GM20000 (cell line): ENCODE data around the gene RNU7-1.

Experiments used
- DNase-seq: peaks from one replicate; pipeline ENCODE4 v3.0.0; 2012; ENCODE audit warnings: low spot score
- TF ChIP-seq, protein P1 (sequence below): IDR thresholded peaks from 2 replicates; pipeline ENCODE4 v1.5.1; 2012; ENCODE audit warnings: mild to moderate bottlenecking, control low read depth; ENCODE audit errors: extremely low read depth, missing control alignments

RNU7-1 gene

DNA sequence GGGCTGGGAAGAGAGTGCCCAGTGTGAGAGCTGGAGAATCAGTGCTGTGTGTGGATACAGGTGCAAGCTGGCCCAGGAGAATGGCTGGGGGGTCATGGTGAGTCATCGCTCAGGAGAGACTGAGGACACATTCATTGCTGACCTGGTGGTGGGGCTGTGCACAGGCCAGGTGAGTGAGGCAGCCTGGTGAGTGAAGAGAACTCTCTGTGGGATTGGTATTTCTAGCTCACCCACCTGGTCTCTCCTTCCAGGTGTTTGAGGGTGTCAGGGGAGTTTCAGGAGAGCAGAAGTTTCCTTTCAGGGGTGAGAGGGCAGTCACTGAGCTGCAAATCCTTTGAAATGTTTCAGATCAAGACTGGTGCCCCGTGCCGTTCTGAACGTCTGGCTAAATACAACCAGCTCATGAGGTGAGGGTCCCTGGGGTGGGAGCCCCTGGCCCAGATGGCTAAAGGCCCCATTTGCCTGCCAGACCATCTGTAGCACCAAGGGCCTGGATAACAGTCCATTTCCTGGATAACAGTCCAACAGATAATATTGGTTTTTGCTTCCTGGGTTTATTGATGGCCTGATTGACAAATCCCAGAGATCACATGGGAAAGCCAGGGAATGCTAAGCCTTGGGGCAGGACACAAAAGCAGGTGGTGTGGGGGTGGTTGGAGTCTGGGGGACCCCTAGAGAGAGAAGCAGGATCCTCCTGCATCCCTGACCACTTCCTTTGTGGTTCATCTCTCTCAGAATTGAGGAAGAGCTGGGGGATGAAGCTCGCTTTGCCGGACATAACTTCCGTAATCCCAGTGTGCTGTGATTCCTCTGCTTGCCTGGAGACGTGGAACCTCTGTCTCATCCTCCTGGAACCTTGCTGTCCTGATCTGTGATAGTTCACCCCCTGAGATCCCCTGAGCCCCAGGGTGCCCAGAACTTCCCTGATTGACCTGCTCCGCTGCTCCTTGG lies 21.3 kb upstream of the RNU7-1 start:
- TF ChIP-seq, protein P1, sequence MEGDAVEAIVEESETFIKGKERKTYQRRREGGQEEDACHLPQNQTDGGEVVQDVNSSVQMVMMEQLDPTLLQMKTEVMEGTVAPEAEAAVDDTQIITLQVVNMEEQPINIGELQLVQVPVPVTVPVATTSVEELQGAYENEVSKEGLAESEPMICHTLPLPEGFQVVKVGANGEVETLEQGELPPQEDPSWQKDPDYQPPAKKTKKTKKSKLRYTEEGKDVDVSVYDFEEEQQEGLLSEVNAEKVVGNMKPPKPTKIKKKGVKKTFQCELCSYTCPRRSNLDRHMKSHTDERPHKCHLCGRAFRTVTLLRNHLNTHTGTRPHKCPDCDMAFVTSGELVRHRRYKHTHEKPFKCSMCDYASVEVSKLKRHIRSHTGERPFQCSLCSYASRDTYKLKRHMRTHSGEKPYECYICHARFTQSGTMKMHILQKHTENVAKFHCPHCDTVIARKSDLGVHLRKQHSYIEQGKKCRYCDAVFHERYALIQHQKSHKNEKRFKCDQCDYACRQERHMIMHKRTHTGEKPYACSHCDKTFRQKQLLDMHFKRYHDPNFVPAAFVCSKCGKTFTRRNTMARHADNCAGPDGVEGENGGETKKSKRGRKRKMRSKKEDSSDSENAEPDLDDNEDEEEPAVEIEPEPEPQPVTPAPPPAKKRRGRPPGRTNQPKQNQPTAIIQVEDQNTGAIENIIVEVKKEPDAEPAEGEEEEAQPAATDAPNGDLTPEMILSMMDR = no peak
- no peak for DNase-seq

GRCh38 chr12:6923003-6923732 lies 20.4 kb upstream of the RNU7-1 start:
- DNase-seq = no peak
- TF ChIP-seq, protein P1 = no peak

DNA sequence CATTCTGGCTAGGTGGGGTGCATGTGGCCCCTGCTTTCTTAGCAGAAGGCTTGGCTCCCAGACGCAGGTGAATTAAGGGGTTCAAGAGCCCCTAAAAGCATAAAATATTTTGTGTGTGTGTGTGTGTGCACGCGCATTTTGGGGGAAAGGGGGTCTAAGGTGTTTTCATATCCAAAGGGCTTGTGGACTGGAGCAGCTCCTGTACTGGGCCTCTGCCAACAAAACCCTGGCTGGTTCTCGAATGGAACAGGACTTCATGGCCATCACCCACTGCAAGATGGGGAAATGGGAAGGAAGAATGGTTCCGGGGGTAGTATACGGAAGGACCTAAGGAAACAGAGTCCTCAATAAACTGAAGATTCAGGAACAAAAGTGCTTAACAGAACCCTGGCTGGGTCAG lies 19.8 kb upstream of the RNU7-1 start:
- DNase-seq = no peak

GRCh38 chr12:6925239-6925539 lies 18.4 kb upstream of the RNU7-1 start:
- TF ChIP-seq, protein P1 = no peak
- no peak for DNase-seq

More for the DNA sequence above, 19.8 kb upstream of the RNU7-1 start:
- TF ChIP-seq, protein P1 = no peak

GRCh38 chr12:6925540-6926279 lies 17.9 kb upstream of the RNU7-1 start:
- DNase-seq = no peak
- TF ChIP-seq, protein P1 = no peak

DNA sequence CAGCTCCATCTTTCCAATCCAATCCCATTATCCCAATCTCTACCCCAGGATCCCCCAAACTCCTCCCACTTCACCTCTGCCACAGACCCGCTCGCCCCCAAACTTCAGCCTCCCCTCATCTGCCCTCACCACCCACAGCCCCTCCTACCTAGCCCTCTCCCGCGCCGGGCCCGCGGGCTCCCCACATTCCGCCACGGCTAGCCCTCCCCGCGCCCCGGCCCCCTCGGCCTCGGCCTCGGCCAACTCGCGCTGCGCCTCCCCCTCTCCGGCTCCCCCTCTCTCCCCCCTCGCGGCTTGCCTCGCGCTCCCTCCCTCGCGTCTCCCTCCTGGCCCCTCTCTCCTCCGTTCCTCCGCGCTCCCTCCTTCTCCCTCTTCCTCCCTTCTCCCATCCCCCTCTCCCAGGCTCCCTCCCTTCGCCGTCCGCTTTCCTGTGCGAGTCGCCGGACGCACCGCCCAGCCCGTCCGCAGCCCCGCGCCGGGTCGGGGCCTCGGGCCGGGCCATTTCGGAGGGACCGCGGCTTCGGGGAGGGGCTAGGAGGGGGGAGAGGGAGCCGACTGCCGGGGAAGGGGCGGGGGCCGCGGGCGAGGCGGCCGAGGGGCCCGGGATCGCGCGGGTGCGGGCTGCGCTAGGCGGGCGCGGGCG lies 16.1 kb upstream of the RNU7-1 start, which contains the start of gene ATN1:
Gene ATN1, plus strand, starts transcription at position 581 of the 643 bp plus-strand sequence. CDS start 6,043 bp downstream, outside the sequence.
- TF ChIP-seq, protein P1 = no peak
- peak; percentile 85 for DNase-seq
